Measurements from ENCODE around the gene SLC24A3.
"Not testable (repeated sequence)": the region's sequence is repeated elsewhere in the genome, so short reads cannot be mapped to it uniquely, and the experiment has no call there.

Gene SLC24A3

GRCh38 chr20:19737025-19737424 lies 524.6 kb downstream of the SLC24A3 start:
- no peak for DNase-seq

GRCh38 chr20:19738951-19739350 lies 526.5 kb downstream of the SLC24A3 start:
- DNase-seq = no peak

GRCh38 chr20:19739351-19739750 lies 526.9 kb downstream of the SLC24A3 start:
- no peak for DNase-seq

GRCh38 chr20:19740512-19740911 lies 528.1 kb downstream of the SLC24A3 start:
- DNase-seq = no peak

GRCh38 chr20:19741924-19742323 lies 529.5 kb downstream of the SLC24A3 start:
- no peak for DNase-seq

- DNase-seq = no peak
Observed at GRCh38 chr20:19742974-19743639, 530.7 kb downstream of the SLC24A3 start.

GRCh38 chr20:19743640-19743995 lies 531.2 kb downstream of the SLC24A3 start:
- no peak for DNase-seq

- DNase-seq = no peak
Observed at GRCh38 chr20:19745106-19745505, 532.7 kb downstream of the SLC24A3 start.

- no peak for DNase-seq
Observed at GRCh38 chr20:19745584-19745983, 533.1 kb downstream of the SLC24A3 start.

- DNase-seq = no peak
Observed at GRCh38 chr20:19746396-19746795, 534.0 kb downstream of the SLC24A3 start.

GRCh38 chr20:19747903-19748302 lies 535.5 kb downstream of the SLC24A3 start:
- DNase-seq = no peak

- DNase-seq = no peak
Observed at GRCh38 chr20:19748681-19749080, 536.2 kb downstream of the SLC24A3 start.

GRCh38 chr20:19749618-19750071 lies 537.2 kb downstream of the SLC24A3 start:
- no peak for DNase-seq

- no peak for DNase-seq
Observed at GRCh38 chr20:19750101-19750606, 537.7 kb downstream of the SLC24A3 start.

- DNase-seq = no peak
Observed at GRCh38 chr20:19750907-19751636, 538.6 kb downstream of the SLC24A3 start.

GRCh38 chr20:19754201-19754600 lies 541.8 kb downstream of the SLC24A3 start:
- not testable (repeated sequence) for DNase-seq

- no peak for DNase-seq
Observed at GRCh38 chr20:19756761-19757486, 544.5 kb downstream of the SLC24A3 start.

- no peak for DNase-seq
Observed at GRCh38 chr20:19757487-19758132, 545.2 kb downstream of the SLC24A3 start.

- no peak for DNase-seq
Observed at GRCh38 chr20:19758133-19758500, 545.7 kb downstream of the SLC24A3 start, which contains the start of gene RIN2. RIN2 (plus strand) TSS chr20:19758258; CDS start chr20:19889602, 131,344 bp downstream.

- no peak for DNase-seq
Observed at GRCh38 chr20:19758501-19759331, 546.3 kb downstream of the SLC24A3 start.

- no peak for DNase-seq
Observed at GRCh38 chr20:19760371-19760721, 547.9 kb downstream of the SLC24A3 start.

- no peak for DNase-seq
Observed at GRCh38 chr20:19761326-19761725, 548.9 kb downstream of the SLC24A3 start.
